CD4-positive, alpha-beta T cell treated with Interleukin-4 for 1 hour (primary cell): ENCODE data around the gene SLITRK3.
"Not testable (repeated sequence)": the region's sequence is repeated elsewhere in the genome, so short reads cannot be mapped to it uniquely, and the experiment has no call there.

Experiments used
- DNase-seq, 2 donors: peaks; one replicate each; pipeline ENCODE4 v3.0.0-alpha.2; 2020 to 2022

SLITRK3 gene

DNA sequence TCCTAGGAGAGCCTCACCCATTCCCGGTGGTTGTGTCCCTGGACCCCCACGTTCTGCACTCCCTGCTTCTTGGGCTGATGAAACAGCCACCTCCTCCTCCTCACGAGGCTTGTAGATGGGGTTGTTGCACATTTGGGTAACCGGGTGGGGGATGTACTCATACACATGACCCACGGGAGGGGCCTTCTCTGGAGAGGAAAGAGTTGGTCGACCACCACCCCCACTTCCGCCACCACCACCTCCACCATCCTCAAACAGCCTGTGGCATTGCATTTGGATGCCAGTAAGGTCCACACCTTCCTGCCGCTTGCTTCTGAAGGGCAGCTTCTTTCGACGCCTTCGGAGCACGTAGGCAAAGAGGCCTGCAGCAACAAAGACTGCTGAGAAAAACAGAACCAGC lies 7.7 kb downstream of the SLITRK3 start:
- DNase-seq, result no peak

DNA sequence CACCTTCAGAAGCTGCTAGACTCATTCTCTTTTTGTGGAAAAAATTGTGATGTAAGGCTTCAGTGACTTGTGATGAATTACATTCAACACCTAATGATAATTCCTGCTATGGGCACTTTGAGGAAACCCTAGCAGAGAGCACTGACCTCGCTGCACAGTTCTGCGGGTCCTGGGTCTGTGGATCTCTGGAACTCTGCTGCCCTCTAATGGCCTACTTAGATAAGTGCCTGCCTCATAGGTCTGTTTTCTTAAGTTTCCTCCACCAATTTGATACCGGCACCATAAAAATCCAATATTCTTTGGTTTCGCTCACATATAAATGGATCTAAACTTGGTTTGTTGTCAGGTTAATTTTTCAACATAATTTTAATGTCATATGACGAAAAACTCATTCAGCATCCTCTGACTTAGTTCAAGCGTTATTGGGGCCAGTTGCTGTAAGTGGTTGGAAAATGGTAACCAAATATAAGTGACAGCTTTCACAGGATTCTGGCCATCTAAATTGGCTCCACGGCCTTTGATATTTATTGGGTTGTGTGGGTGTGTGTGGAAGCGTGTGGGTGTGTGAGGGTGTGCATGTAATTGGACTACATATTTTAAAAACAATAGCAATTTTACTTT lies 10.4 kb downstream of the SLITRK3 start:
- DNase-seq, result peak in 1 of 2 donors; percentile 22

- no peak for DNase-seq
Observed at GRCh38 chr3:165181556-165181955, 14.6 kb downstream of the SLITRK3 start.

DNA sequence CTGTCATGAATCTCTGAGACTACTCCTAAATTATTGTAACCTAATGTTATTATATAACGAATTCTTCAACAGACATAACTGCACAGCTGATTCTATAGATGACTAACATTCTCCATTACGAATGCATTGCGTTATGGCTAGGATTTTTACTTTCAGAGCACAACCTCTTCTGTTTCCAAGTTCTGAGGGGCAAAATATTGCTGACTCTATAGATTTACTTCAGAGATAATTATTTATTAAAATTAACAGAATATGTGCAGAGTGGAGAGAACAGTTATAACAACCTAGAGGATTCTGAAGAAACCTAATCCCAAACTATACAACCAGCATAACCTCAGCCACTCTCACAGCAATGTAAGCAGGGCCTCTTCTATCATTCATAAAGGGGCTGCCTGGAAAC lies 25.9 kb downstream of the SLITRK3 start:
- no peak for DNase-seq

- DNase-seq, result no peak
Observed at GRCh38 chr3:165169368-165169767, 26.8 kb downstream of the SLITRK3 start.

- no peak for DNase-seq
Observed at GRCh38 chr3:165162883-165163282, 33.3 kb downstream of the SLITRK3 start.

GRCh38 chr3:165159760-165160421 lies 36.3 kb downstream of the SLITRK3 start:
- DNase-seq, result no peak

GRCh38 chr3:165158011-165158410 lies 38.2 kb downstream of the SLITRK3 start:
- no peak for DNase-seq

DNA sequence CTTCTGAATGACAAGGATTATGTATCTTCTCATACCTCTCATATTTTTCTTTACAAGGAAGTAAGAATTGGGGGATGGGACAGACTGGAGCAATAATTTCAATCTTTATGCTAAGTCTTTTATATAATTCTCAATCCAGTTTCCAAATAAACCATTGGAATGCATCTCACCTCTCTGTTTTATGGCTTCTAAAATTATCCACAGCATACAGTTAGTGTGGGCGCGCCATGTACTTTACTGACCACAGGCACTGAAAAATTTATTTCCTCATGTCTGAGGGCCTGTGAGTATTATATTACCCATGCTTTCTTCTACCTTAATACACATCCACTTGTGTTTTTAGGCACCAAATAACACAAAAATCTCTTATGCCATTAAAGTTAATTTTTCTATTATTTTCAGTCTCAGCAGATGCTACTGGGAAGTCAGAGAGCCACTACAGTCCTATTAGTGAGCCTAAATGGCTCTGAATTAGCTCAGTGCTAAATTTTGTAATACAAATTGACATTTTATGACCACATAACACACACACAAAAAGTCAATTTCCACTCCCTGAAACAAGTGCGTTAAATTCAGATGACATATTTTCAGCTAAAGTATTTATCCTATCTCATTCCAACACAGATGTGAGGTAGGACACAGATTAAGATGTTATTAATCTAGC lies 39.3 kb downstream of the SLITRK3 start:
- no peak for DNase-seq

GRCh38 chr3:165148876-165149441 lies 47.2 kb downstream of the SLITRK3 start:
- no peak for DNase-seq

DNA sequence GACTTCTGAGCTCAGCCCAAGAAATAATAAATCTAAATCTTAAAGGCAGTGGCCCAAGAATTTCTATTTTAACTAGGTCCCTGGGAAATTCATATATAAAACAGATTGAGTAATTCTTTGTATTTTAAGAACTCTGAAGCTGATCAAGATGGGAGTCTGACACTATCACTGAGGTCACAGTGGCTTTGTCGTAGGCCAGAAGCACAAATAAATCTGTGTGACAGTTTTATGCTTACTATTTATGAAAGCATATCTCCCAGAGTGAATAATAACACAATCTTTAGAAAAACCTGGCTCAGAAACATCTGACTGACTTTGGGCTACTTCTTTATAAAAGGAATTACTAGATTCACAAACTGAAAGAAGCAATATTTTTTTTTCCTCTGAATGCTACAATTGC lies 51.9 kb downstream of the SLITRK3 start:
- no peak for DNase-seq

DNA sequence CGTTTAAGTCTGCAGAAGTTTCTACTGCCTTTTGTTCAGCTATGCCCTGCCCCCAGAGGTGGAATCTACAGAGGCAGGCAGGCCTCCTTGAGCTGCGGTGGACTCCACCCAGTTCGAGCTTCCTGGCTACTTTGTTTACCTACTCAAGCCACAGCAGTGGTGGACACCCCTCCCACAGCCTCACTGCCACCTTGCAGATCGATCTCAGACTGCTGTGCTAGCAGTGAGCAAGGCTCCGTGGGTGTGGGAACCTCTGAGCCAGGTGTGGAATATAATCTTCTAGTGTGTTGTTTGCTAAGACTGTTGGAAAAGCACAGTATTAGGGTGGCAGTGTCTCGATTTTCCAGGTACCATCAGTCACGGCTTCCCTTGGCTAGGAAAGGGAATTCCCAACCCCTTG lies 56.3 kb downstream of the SLITRK3 start:
- not testable (repeated sequence) for DNase-seq
